K562 (cell line): ENCODE measurements around the gene PALS1. TPM values are rescaled to one million over a fixed set of nuclear protein-coding genes. Genes with fewer than 3 reads are reported as not detected.
A peak's percentile ranks its signal among the peaks of the same experiment; 100 is the strongest.

Source experiments
- CHD4 ChIP-seq: fragments of 200-600 bp; sonication (generic); IDR thresholded peaks from 3 replicates; pipeline ENCODE4 v1.6.1; 2012; ENCODE audit warnings: low read depth, mild to moderate bottlenecking, mixed read lengths, low read length, inconsistent platforms; ENCODE audit not compliant: insufficient read depth, insufficient replicate concordance, poor library complexity, severe bottlenecking
- CTCFL ChIP-seq: IDR thresholded peaks from 2 replicates; pipeline ENCODE4 v1.6.1; 2011; ENCODE audit warnings: borderline replicate concordance, low read depth, mild to moderate bottlenecking, moderate library complexity, low read length; ENCODE audit not compliant: insufficient read depth, poor library complexity, severe bottlenecking
- CUX1 ChIP-seq: fragments of 200-800 bp; sonication (Bioruptor generic); IDR thresholded peaks from 2 replicates; pipeline ENCODE4 v1.6.1; 2016; ENCODE audit warnings: missing genetic modification characterization, missing compliant biosample characterization
- MEIS2 ChIP-seq: fragments of 450-650 bp; IDR thresholded peaks from 2 replicates; pipeline ENCODE4 v1.6.1; 2014; ENCODE audit warnings: mild to moderate bottlenecking; ENCODE audit not compliant: partially characterized antibody
- PBX2 ChIP-seq, 2 experiments: IDR thresholded peaks in 1 of 2; conservative IDR thresholded peaks in 1 of 2; 2 replicates each; pipeline ENCODE4 v1.6.1; 2016; ENCODE audit warnings: low read depth in 2 of 2, mild to moderate bottlenecking in 1 of 2, missing compliant biosample characterization in 1 of 2, missing genetic modification characterization in 1 of 2, moderate library complexity in 1 of 2
- PML ChIP-seq: IDR thresholded peaks from 2 replicates; pipeline ENCODE4 v1.6.1; 2012; ENCODE audit warnings: low read length, inconsistent platforms
- TEAD4 ChIP-seq, 2 experiments: sonication (generic) in 1 of 2; formaldehyde crosslinking in 1 of 2; IDR thresholded peaks; 2 replicates each; pipeline versions ENCODE4 v1.6.1 to v1.8.0; 2012 to 2022; ENCODE audit warnings: borderline replicate concordance in 1 of 2, inconsistent platforms in 1 of 2, low read length in 1 of 2, mild to moderate bottlenecking in 1 of 2, missing genetic modification reagents in 1 of 2
- ZNF133 ChIP-seq: fragments of 250-450 bp; sonication (Bioruptor Pico); IDR thresholded peaks from 2 replicates; pipeline ENCODE4 v1.4.0; 2020; ENCODE audit warnings: mild to moderate bottlenecking
- polyA plus RNA-seq, 8 experiments: library from polyadenylated mRNA; depleted of rRNA in 4 of 8; stranded (reverse) in 5 of 8; unstranded in 3 of 8; fragments of >200 nt; fragmentation: Nextera tagmentation in 2 of 8; fragmentation: Illumina TruSeq in 1 of 8; extraction: Ambion mirVana in 2 of 8; extraction: Trizol in 1 of 8; gene quantifications; 2 replicates each; pipeline versions ENCODE4 v1.2.1 to v1.2.3, GENCODE V29; 2011 to 2014; ENCODE audit warnings: inconsistent platforms in 1 of 8, missing spikeins in 1 of 8
- total RNA-seq, 7 experiments: library from RNA; depleted of rRNA in 6 of 7; stranded (reverse); fragments of >200 nt in 6 of 7; fragmentation: Illumina TruSeq in 2 of 7; extraction: Trizol in 2 of 7; gene quantifications; 2 replicates each; pipeline versions ENCODE4 v1.2.1 to v1.2.3, GENCODE V29; 2011 to 2021; ENCODE audit warnings: low replicate concordance in 1 of 7

PALS1 gene
- total and polyA plus RNA-seq, 9 of the 15 experiments (the other 6 are each of a cell fraction or from before 2014, with no cell fraction given) = 4.1 to 9.9 (median 7.2) TPM

- no peak for TF ChIP-seq CTCFL
- peak; percentile 76 for TF ChIP-seq MEIS2
- TF ChIP-seq PML = no peak
- TF ChIP-seq TEAD4 (IDR thresholded peaks at IDR 0.05; ENCODE audit: low read length) = 0 out of 2 replicates have a peak, but pooled peaks have one; percentile 18
- no peak for TF ChIP-seq TEAD4 (CRISPR knock-in tag; IDR thresholded peaks at IDR 0.05; ENCODE audit: borderline replicate concordance)
- TF ChIP-seq PBX2 (CRISPR knock-in tag; IDR thresholded peaks at IDR 0.05; ENCODE audit: low read depth) = no peak
- peak; percentile 81 for TF ChIP-seq PBX2 (tag; conservative IDR thresholded peaks at IDR 0.05; ENCODE audit: low read depth)
- no peak for TF ChIP-seq CUX1
- no peak for TF ChIP-seq ZNF133
- TF ChIP-seq CHD4 = no peak
Observed at GRCh38 chr14:67242168-67242420, 859 bp downstream of the PALS1 start (continued).
